HepG2 (cell line): ENCODE results near the gene TTBK1. TPM values are rescaled to one million over a fixed set of nuclear protein-coding genes. Genes with fewer than 3 reads are reported as not detected.

Experiments used
- ATAC-seq: fragments of 200-7000 bp; cut with Tn5 transposase; 3 replicates; pipeline ENCODE4 v1.9.1; 2020; ENCODE audit warnings: mild to moderate bottlenecking, moderate library complexity
- BruUV-seq: library from RNA; stranded (reverse); fragments of 400-500 nt; replicated peaks from 2 replicates; lab custom pipeline; 2021; lab: Mats Ljungman, UMichigan
- CTCF ChIA-PET: fragments of 300-600 bp; formaldehyde crosslinking; extraction: SDS; loops from one replicate; lab custom pipeline; 2021; ENCODE audit warnings: low total read pairs, inconsistent platforms, low intra/inter-chr PET ratio; lab: Yijun Ruan, JAX
- POLR2A ChIA-PET: fragments of 350-600 bp; sonication (Branson Sonifier 250); formaldehyde crosslinking; loops from one replicate; lab custom pipeline; 2020; ENCODE audit warnings: antibody characterized with exemption, inconsistent platforms; lab: Yijun Ruan, JAX
- DNase-seq: peaks from one replicate; pipeline ENCODE4 v3.0.0-alpha.2; 2015; ENCODE audit warnings: low spot score
- FAIRE-seq: peaks from 3 replicates; lab custom pipeline; 2011; peaks lifted over from hg19 to GRCh38; lab: Jason Lieb, UNC
- H2AFZ ChIP-seq: one replicate; pipeline ENCODE4 v1.6.1; 2011; ENCODE audit warnings: low read length, inconsistent platforms
- H3K27ac ChIP-seq: fragments of 300-600 bp; 3 replicates; pipeline ENCODE4 v1.8.0; 2011; ENCODE audit warnings: mixed run types, mild to moderate bottlenecking, mixed read lengths, low read length, inconsistent platforms; ENCODE audit not compliant: insufficient read depth; ENCODE audit errors: extremely low read length
- H3K27me3 ChIP-seq, 2 experiments: fragments of 200-600 bp in 1 of 2; 2 replicates in 1 of 2; 3 replicates in 1 of 2; pipeline versions ENCODE4 v1.6.0 to v1.8.0; 2011; ENCODE audit warnings: low read length in 2 of 2, mild to moderate bottlenecking in 2 of 2, moderate library complexity in 2 of 2, inconsistent platforms in 1 of 2; ENCODE audit not compliant: insufficient read depth in 2 of 2, control insufficient read depth in 1 of 2
- H3K36me3 ChIP-seq, 2 experiments: fragments of 200-600 bp in 1 of 2; replicated peaks in 1 of 2; 2 replicates in 1 of 2; 3 replicates in 1 of 2; pipeline versions ENCODE4 v1.5.1 to v1.8.0; 2011; ENCODE audit warnings: low read length in 2 of 2, inconsistent platforms in 1 of 2; ENCODE audit not compliant: insufficient read depth in 2 of 2, control insufficient read depth in 1 of 2
- H3K4me1 ChIP-seq: 2 replicates; pipeline ENCODE4 v1.5.1; 2012; ENCODE audit warnings: low read length, inconsistent platforms; ENCODE audit not compliant: insufficient read depth
- H3K4me2 ChIP-seq: 2 replicates; pipeline ENCODE4 v1.6.0; 2011; ENCODE audit warnings: low read depth, low read length, inconsistent platforms
- H3K4me3 ChIP-seq, 3 experiments: fragments of 200-600 bp in 1 of 3; sonication (generic), shearing (Covaris generic) in 1 of 3; replicated peaks in 1 of 3; 2 replicates each; pipeline ENCODE4 v1.5.1; 2011 to 2016; ENCODE audit warnings: low read length in 3 of 3, inconsistent platforms in 2 of 3, low read depth in 2 of 3, mild to moderate bottlenecking in 2 of 3, control low read depth in 1 of 3, mixed read lengths in 1 of 3; ENCODE audit not compliant: insufficient read depth in 1 of 3
- H3K79me2 ChIP-seq: one replicate; pipeline ENCODE4 v1.6.1; 2011; ENCODE audit warnings: low read length, inconsistent platforms; ENCODE audit not compliant: insufficient read depth
- H3K9ac ChIP-seq: 2 replicates; pipeline ENCODE4 v1.6.0; 2011; ENCODE audit warnings: mild to moderate bottlenecking, low read depth, low read length, inconsistent platforms; ENCODE audit not compliant: insufficient read depth
- H3K9me3 ChIP-seq: 2 replicates; pipeline ENCODE4 v1.5.1; 2012; ENCODE audit warnings: mild to moderate bottlenecking, low read length
- H4K20me1 ChIP-seq: 2 replicates; pipeline ENCODE4 v1.6.0; 2011; ENCODE audit warnings: inconsistent platforms, mild to moderate bottlenecking, low read length, moderate library complexity; ENCODE audit not compliant: insufficient read depth
- SETDB1 ChIP-seq: sonication (generic); formaldehyde crosslinking; IDR thresholded peaks from 2 replicates; pipeline ENCODE4 v1.5.1; 2020; ENCODE audit warnings: missing genetic modification reagents, mild to moderate bottlenecking, borderline replicate concordance
- ZBTB38 ChIP-seq: sonication (generic); formaldehyde crosslinking; IDR thresholded peaks from 2 replicates; pipeline ENCODE4 v1.5.1; 2020; ENCODE audit warnings: mild to moderate bottlenecking, missing genetic modification reagents
- ZNF552 ChIP-seq: sonication (generic); formaldehyde crosslinking; IDR thresholded peaks from 2 replicates; pipeline ENCODE4 v1.9.0; 2022; ENCODE audit warnings: missing genetic modification reagents, mild to moderate bottlenecking, borderline replicate concordance
- ZNF780A ChIP-seq: sonication (generic); formaldehyde crosslinking; IDR thresholded peaks from 2 replicates; pipeline ENCODE4 v1.8.0; 2022; ENCODE audit warnings: mild to moderate bottlenecking, missing genetic modification reagents, moderate library complexity
- ZNF790 ChIP-seq: sonication (generic); formaldehyde crosslinking; IDR thresholded peaks from 2 replicates; pipeline ENCODE4 v1.8.0; 2022; ENCODE audit warnings: missing genetic modification reagents, mild to moderate bottlenecking, borderline replicate concordance
- WGBS: methylation state at CpG from one replicate; pipeline ENCODE4 v1.1.6; 2017; ENCODE audit warnings: low lambda C conversion rate; 5-methylcytosine and 5-hydroxymethylcytosine counted together
- in situ Hi-C: cut with HindIII; loops from 2 replicates; pipeline ENCODE4 v1.10.0; 2017; ENCODE audit warnings: low pct_unique_long_range_greater_than_20kb; ENCODE audit not compliant: extremely low pct_ligation_motif_present
- intact Hi-C: fragments of 100-400 bp; cut with micrococcal nuclease; formaldehyde crosslinking; loops from one replicate; pipeline ENCODE4 v1.10.0; 2022; ENCODE audit not compliant: unreplicated experiment
- polyA plus RNA-seq, 8 experiments: library from polyadenylated mRNA; depleted of rRNA in 3 of 8; stranded (reverse) in 7 of 8; unstranded in 1 of 8; fragments of >200 nt; fragmentation: Illumina TruSeq in 4 of 8; extraction: Trizol in 4 of 8; gene quantifications; 2 replicates each; pipeline versions ENCODE4 v1.2.1 to v1.2.3, GENCODE V29; 2011 to 2016; ENCODE audit warnings: low read depth in 4 of 8, missing spikeins in 1 of 8, mixed read lengths in 1 of 8; ENCODE audit not compliant: insufficient read depth in 1 of 8
- total RNA-seq, 5 experiments: library from RNA; depleted of rRNA; stranded (reverse); fragments of >200 nt; fragmentation: Illumina TruSeq; extraction: Trizol; gene quantifications; 2 replicates each; pipeline ENCODE4 v1.2.3, GENCODE V29; 2016; ENCODE audit warnings: low read depth in 1 of 5
- TF ChIP-seq, protein P1 (sequence below), 2 experiments: IDR thresholded peaks; 2 replicates each; pipeline ENCODE4 v1.6.1; 2011 to 2012; ENCODE audit warnings: low read length in 2 of 2, borderline replicate concordance in 1 of 2, low read depth in 1 of 2, mild to moderate bottlenecking in 1 of 2, moderate library complexity in 1 of 2
- TF ChIP-seq, protein P2 (sequence below), 2 experiments: fragments of 450-650 bp in 1 of 2; sonication (generic) in 1 of 2; formaldehyde crosslinking in 1 of 2; IDR thresholded peaks; 2 replicates each; pipeline versions ENCODE4 v1.6.1 to v1.8.0; 2016 to 2022; ENCODE audit warnings: antibody characterized with exemption in 1 of 2, mild to moderate bottlenecking in 1 of 2, missing genetic modification reagents in 1 of 2

The TTBK1 gene
- total and polyA plus RNA-seq, 2 of the 13 experiments (the other 11 are each of a cell fraction or from before 2014, with no cell fraction given) = 0.24 to 0.33 TPM

DNA sequence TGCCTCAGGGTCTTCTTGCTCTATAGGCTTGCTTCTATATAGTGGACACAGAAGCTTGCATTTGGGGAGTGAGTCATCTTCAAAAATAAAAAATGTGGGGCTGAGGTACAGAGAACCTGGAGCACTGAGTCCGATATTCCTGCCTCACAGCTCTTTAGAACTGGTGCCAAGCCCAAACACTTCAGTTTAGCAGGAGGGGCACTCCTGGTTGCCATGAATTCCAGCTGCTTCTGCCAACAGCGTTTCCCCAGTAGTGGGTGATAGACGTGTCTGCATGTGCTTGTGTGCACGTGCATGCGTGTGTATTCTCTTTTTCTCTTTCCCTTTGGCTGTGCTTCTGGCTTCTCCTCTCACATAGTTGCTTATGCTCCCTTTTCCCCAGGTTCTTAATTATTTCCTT, 25.9 kb upstream of the TTBK1 start:
- Histone ChIP-seq H4K20me1 (no peaks in the 10 kb centered on the region), H3K79me2 (no peaks in the 10 kb centered on the region), H3K4me2 (no peak overlapping the region), H2AFZ (no peak overlapping the region), H3K9me3 (no peaks in the 10 kb centered on the region), H3K27ac (no peak overlapping the region), H3K27me3 (no peaks in the 10 kb centered on the region), H3K9ac (no peak overlapping the region)
- no peak for FAIRE-seq
- intact Hi-C loops = no loop called here
- no TSS peak for BruUV-seq
- DNase-seq = no peak
- WGBS = 81% methylated on average over 5 of the region's 5 CpGs
- TF ChIP-seq, protein P1, sequence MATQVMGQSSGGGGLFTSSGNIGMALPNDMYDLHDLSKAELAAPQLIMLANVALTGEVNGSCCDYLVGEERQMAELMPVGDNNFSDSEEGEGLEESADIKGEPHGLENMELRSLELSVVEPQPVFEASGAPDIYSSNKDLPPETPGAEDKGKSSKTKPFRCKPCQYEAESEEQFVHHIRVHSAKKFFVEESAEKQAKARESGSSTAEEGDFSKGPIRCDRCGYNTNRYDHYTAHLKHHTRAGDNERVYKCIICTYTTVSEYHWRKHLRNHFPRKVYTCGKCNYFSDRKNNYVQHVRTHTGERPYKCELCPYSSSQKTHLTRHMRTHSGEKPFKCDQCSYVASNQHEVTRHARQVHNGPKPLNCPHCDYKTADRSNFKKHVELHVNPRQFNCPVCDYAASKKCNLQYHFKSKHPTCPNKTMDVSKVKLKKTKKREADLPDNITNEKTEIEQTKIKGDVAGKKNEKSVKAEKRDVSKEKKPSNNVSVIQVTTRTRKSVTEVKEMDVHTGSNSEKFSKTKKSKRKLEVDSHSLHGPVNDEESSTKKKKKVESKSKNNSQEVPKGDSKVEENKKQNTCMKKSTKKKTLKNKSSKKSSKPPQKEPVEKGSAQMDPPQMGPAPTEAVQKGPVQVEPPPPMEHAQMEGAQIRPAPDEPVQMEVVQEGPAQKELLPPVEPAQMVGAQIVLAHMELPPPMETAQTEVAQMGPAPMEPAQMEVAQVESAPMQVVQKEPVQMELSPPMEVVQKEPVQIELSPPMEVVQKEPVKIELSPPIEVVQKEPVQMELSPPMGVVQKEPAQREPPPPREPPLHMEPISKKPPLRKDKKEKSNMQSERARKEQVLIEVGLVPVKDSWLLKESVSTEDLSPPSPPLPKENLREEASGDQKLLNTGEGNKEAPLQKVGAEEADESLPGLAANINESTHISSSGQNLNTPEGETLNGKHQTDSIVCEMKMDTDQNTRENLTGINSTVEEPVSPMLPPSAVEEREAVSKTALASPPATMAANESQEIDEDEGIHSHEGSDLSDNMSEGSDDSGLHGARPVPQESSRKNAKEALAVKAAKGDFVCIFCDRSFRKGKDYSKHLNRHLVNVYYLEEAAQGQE (IDR thresholded peaks at IDR 0.05; ENCODE audit: borderline replicate concordance in 1 of 2, low read depth in 1 of 2, low read length in 2 of 2) = no peak
- TF ChIP-seq SETDB1 (CRISPR knock-in tag) (no peak), ZBTB38 (no peak), ZNF780A (no peak), ZNF790 (CRISPR knock-in tag) (no peak), ZNF552 (no peak)
- TF ChIP-seq, protein P2, sequence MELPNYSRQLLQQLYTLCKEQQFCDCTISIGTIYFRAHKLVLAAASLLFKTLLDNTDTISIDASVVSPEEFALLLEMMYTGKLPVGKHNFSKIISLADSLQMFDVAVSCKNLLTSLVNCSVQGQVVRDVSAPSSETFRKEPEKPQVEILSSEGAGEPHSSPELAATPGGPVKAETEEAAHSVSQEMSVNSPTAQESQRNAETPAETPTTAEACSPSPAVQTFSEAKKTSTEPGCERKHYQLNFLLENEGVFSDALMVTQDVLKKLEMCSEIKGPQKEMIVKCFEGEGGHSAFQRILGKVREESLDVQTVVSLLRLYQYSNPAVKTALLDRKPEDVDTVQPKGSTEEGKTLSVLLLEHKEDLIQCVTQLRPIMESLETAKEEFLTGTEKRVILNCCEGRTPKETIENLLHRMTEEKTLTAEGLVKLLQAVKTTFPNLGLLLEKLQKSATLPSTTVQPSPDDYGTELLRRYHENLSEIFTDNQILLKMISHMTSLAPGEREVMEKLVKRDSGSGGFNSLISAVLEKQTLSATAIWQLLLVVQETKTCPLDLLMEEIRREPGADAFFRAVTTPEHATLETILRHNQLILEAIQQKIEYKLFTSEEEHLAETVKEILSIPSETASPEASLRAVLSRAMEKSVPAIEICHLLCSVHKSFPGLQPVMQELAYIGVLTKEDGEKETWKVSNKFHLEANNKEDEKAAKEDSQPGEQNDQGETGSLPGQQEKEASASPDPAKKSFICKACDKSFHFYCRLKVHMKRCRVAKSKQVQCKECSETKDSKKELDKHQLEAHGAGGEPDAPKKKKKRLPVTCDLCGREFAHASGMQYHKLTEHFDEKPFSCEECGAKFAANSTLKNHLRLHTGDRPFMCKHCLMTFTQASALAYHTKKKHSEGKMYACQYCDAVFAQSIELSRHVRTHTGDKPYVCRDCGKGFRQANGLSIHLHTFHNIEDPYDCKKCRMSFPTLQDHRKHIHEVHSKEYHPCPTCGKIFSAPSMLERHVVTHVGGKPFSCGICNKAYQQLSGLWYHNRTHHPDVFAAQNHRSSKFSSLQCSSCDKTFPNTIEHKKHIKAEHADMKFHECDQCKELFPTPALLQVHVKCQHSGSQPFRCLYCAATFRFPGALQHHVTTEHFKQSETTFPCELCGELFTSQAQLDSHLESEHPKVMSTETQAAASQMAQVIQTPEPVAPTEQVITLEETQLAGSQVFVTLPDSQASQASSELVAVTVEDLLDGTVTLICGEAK (IDR thresholded peaks at IDR 0.05) = no peak
- TF ChIP-seq, protein P2 (CRISPR knock-in tag; IDR thresholded peaks at IDR 0.05) = no peak
- TF ChIP-seq, all 625 proteins: peak for 0
- ATAC-seq = no peak
- in situ Hi-C loops = no loop called here
- CTCF ChIA-PET = no interaction called here
- no peaks in the 10 kb centered on the region for H3K4me1 ChIP-seq
- H3K4me3 ChIP-seq = no peak overlapping the region
- no peaks in the 10 kb centered on the region for H3K36me3 ChIP-seq
- POLR2A ChIA-PET = no interaction called here
